ENCODE results near the gene RGS7.

The RGS7 gene

DNA sequence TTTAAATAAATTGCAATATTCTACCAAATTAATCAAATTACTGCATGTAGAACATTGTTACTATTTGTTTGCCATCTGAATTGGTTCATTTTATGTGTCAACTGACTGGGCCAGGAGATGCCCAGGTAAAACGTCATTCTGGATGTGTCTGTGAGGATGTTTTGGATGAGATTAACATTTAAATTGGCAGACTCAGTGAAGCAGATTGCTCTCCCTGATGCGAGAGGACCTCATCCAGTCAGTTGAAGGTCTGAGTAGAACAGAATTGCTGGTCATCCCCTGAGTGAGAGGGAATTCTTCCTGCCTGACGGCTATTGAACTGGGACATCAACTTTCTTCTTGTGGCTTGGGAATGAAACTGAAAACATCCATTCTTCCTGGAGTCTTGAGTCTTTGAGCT lies 623.0 kb downstream of the RGS7 start:
- DNase-seq (ENCODE audit: low spot score) = no peak
- TF ChIP-seq, protein P1, sequence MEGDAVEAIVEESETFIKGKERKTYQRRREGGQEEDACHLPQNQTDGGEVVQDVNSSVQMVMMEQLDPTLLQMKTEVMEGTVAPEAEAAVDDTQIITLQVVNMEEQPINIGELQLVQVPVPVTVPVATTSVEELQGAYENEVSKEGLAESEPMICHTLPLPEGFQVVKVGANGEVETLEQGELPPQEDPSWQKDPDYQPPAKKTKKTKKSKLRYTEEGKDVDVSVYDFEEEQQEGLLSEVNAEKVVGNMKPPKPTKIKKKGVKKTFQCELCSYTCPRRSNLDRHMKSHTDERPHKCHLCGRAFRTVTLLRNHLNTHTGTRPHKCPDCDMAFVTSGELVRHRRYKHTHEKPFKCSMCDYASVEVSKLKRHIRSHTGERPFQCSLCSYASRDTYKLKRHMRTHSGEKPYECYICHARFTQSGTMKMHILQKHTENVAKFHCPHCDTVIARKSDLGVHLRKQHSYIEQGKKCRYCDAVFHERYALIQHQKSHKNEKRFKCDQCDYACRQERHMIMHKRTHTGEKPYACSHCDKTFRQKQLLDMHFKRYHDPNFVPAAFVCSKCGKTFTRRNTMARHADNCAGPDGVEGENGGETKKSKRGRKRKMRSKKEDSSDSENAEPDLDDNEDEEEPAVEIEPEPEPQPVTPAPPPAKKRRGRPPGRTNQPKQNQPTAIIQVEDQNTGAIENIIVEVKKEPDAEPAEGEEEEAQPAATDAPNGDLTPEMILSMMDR (IDR thresholded peaks at IDR 0.05; ENCODE audit: extremely low read depth, missing control alignments) = no peak

DNA sequence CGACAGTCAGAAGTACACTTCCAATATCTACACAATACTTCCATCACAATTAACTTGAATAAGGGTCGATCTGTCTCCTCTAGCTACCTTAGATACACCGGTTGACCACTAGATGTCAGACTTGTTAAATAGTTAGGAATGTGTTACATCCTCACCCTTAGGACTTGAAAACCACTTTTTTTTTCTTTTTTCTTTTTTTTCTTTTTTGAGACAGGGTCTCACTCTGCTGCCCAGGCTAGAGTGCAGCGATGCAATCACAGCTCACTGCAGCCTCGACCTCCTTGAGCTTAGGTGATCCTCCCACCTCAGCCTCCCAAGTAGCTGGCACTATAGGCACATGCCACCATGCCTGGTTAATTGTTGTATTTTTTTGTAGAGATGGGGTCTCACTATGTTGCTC lies 624.6 kb downstream of the RGS7 start:
- TF ChIP-seq, protein P1 (IDR thresholded peaks at IDR 0.05; ENCODE audit: extremely low read depth, missing control alignments) = peak; percentile 17
- peak; percentile 67 for DNase-seq (ENCODE audit: low spot score)
